Activated CD4-positive, alpha-beta T cell treated with anti-CD3 and anti-CD28 coated beads, Interleukin-2, Interleukin-4, amounts not matched to agents 100 ng/mL and 50 ng/mL, durations not matched to agents 16 hours and 8 hours (primary cell): ENCODE measurements around the gene TRABD2A.

ENCODE experiments used
- DNase-seq: peaks from one replicate; pipeline ENCODE4 v3.0.0-alpha.2; 2020; ENCODE audit warnings: low spot score

Gene TRABD2A

GRCh38 chr2:84904717-84905174 is 23.9 kb upstream of the TRABD2A start:
- DNase-seq, result peak; percentile 31

DNA sequence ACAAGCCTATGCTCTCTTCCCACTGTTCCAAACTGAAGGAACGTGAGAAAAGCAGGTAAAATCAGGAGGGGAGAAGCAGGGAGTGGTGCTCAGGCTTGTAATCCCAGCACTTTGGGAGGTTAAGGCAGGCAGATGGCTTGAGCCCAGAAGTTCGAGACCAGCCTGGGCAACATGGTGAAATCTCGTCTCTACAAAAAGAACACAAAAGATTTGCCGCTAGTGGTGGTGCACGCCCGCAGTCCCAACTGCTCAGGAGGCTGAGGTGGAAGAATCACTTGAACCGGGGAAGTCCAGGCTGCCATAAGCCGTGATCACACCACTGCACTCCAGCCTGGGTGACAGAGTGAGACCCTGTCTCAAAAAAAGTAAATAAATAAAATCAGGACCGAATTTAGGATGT is 23.3 kb upstream of the TRABD2A start:
- no peak for DNase-seq

DNA sequence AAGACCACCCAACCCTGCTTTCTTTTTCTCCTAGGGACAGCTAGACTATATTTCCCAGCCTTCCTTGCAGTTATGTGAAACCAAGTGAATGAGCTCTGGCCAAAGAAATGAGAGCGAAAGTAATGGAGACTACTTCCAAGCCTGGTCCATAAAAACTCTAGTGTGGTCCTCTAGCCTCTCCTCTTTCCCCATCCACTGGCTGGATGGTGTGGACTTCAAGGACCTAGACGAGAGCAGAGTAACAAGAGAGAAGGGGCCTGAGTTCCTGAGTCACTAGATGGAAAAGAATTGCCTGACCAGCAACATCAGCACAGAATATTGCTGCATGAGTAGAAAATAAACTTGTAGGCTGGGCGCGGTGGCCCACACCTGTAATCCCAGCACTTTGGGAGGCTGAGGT is 21.6 kb upstream of the TRABD2A start:
- no peak for DNase-seq

DNA sequence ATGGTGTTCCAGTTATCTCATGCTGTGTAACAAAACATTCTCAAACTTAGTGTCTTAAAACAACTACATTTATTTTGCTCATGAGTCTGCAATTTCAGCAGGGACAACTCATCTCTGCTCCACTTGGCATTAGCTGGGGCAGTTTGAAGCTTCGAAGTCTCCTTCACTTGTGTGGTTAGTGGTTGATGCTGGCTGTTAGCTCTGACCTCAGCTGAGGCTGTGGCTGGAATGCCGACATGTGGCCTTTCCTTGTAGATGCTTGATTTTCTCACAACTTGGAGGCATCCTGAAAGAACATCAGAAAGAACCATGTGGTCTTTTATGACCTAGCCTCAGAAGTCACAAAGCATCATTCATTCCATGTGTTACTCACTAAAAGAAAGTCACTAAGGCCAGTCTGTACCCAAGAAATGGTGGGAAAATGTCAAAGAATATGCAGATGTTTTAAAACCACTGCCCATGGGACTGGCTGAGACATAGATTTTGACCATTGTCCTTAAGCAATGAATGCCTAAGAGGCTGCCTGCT is 20.8 kb upstream of the TRABD2A start:
- no peak for DNase-seq

DNA sequence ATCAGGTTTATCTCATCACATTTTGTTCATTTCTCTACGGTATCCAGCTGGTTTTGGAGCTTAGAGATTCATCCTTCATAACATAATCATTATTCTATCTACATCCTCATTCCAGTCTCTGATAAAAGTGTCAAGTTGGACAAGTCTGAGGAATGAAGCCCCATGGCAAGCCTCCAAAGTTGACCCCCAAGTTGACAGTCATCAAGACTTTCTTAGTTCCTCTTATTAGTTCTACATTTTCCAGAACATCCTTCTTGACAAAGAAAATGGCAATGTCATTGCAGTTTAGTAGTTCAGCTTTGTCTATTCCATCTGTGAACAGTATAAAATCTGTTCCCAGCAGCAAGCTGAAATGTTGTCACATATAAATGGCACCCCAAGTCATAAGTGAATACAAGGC is 20.1 kb upstream of the TRABD2A start:
- DNase-seq, result no peak

DNA sequence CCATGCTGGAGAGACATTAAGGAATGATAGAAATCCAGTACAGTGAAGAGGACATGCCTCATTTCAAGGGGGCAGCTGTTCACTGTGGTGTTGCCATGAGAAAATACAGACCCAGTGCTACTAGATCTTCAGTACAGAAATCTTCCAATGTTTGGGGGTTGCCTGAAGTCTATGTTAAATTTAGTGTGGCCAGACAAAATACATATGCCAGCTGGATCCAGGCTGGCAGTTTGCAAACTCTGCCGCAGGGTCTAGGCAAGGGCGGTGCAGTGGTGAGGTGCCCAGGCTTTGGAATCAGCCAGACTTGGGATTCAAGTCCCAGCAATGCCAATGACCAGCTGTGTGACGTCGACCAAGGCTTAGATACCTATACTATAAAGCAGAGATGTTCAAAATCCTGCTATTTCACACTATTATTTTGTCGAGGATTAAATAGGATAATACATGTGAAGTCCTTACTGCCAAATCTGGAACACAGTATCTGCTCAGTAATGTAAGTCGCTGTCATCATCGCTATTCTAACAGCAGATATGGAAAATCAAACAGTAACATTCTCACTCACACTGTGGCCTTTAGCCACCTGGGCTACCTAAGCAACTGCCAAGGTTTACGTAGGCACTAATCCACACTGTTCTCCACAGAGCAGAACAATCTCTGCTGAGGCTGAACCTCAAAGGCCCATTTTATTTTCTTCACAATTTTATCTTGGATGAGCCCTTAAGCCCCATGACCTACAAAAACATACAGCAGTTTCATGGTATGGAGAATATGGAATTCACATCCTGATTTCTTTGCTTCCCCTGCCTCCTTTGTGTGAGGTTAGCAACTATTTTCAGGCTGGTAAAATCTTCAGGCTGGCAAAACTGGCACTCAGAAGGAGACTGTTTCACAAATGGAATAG is 18.7 kb upstream of the TRABD2A start:
- no peak for DNase-seq

- DNase-seq, result peak; percentile 57
These were observed 16.9 kb upstream of the TRABD2A start for GRCh38 chr2:84897773-84898172.

GRCh38 chr2:84896567-84896966 is 15.7 kb upstream of the TRABD2A start:
- DNase-seq, result no peak

GRCh38 chr2:84894758-84895520 is 14.1 kb upstream of the TRABD2A start:
- peak; percentile 33 for DNase-seq

DNA sequence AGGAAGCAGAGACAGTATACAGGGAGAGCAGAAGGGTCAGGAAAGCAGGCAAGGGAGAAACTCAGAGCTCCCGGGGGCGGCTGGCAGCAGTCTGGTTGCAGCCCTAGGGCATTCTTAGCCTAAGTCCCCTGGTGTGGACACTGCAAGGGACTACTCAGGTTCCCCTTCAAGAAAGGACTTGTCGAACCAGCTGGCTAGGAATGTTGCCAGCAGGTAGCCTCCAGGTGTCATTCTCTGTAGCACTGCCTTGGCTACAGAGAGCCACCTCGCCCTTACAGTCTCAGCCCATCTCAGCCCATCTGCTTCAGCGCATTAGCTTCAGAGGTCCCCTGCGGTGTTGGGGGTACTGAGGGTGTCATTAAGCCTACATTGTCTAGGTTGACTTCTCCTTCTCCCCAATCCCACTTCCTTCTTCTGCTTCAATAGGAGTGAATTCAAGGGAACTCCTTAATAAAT is 13.3 kb upstream of the TRABD2A start:
- DNase-seq, result no peak

- DNase-seq, result no peak
These were observed 10.6 kb upstream of the TRABD2A start for GRCh38 chr2:84891355-84892010.

- DNase-seq, result no peak
These were observed 8.4 kb upstream of the TRABD2A start for GRCh38 chr2:84889332-84889731.

GRCh38 chr2:84888401-84889276 is 7.8 kb upstream of the TRABD2A start:
- DNase-seq, result peak; percentile 73

GRCh38 chr2:84886791-84887190 is 5.9 kb upstream of the TRABD2A start:
- no peak for DNase-seq

GRCh38 chr2:84885111-84885510 is 4.2 kb upstream of the TRABD2A start:
- no peak for DNase-seq

DNA sequence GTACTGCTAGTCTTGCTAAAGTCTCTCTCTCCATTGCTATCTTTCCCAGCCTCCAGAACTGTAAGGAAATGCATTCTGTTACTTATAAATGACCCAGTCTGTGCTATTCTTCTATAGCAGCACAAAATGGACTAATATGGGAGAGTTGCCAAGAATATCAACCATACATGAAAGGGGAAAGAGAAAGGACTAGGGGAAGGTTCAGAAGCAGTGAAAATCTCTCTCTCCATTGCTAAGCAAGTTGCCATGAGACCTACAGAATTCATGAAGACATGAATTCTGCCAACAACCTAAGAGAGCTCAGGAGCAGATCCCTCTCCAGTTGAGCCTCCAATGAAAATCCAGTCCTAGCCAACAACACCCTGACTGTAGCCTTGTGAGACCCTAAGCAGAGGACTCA is 3.6 kb upstream of the TRABD2A start:
- DNase-seq, result no peak

DNA sequence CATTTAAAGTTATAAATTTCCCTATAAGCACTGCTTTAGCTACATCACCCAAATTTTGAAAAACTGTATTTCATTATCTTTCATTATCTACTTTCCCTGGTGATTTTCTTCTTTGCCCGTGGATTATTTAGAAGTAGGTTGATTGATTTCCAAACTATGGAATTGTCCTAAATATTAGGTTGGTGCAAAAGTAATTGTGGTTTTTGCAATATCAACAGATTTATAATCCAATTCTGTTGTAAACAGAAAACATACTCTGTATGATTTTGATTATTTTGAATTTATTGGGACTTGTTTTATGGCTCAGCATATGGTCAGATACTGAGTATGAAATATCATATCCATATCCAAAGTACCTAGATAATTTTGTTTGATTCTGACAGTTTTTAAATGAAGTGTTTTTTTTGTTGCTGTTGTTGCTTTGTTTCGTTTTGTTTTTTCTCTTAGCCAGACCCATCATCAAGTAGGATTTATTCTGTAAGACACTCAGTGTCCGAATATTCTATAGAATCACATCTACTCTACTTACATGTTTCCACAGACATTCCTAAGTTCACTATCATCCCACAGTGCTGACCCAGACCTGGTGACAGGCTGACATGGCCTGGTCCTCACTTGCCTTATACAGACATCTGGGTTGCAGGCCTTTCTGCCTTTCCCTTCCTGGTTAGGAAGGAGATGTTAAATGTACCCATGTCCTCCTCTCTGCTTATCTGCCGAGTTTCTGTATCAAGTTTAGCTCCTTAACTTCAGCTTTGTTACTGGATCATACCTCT is 2.1 kb upstream of the TRABD2A start:
- DNase-seq, result no peak

DNA sequence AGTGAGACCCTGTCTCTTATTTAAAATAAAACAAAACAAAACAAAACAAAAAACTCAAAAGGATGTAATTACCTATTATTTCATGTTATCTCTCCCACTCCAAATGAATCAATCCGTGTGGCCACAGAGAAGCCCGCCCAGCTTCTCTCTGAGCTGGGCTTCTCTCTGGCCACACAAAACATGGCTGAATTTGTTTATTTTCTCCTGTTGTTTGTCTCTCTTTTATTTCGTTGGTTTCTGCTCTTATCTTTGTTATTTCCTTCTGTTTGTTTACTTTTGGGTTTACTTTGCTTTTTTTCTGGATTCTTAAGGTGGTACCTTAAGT is 1.5 kb upstream of the TRABD2A start:
- no peak for DNase-seq

DNA sequence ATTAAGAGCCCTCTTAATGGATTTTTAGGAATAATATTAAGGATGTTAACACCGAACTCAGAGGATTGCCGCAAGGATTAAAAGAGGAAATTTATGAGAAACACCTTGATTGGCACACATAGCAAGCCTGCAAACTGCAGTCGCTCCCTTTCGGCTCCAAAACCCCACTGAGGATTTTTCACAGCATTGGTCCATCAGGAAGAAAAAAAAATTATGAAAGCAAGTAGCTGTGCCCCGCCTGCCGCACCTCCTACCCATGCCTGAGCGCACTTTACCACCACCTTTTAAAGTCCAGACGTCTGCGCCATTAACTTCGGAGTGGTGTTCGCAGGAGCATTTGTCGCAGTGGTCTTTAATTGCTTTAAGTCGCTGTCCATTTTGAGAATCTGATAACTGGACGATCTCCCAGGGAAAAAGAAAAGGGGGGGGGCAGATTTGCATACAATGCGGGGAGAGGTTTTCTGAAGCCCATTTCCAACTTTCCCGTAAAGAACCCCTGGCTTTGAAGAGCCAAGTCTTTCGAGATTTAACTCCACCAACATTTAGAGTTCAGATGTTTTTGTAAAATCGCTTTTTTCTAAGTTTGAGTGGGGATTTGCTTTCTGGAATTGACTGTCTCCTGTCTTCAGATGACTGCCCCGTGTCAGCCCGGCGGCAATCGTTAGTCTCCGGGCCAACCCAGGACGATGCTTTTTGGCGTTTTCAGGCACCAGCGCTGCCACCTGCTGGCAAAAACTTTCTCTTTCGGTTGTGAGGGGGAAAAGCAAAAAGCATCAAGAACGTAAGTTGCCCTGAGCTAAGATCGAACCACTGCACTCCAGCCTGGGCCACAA is 913 bp upstream of the TRABD2A start:
- peak; percentile 94 for DNase-seq

GRCh38 chr2:84880395-84880644 is 564 bp downstream of the TRABD2A start:
- DNase-seq, result no peak
